ENCODE measurements around the gene LRRC43.
A peak's percentile ranks its signal among the peaks of the same experiment; 100 is the strongest.

LRRC43 gene

DNA sequence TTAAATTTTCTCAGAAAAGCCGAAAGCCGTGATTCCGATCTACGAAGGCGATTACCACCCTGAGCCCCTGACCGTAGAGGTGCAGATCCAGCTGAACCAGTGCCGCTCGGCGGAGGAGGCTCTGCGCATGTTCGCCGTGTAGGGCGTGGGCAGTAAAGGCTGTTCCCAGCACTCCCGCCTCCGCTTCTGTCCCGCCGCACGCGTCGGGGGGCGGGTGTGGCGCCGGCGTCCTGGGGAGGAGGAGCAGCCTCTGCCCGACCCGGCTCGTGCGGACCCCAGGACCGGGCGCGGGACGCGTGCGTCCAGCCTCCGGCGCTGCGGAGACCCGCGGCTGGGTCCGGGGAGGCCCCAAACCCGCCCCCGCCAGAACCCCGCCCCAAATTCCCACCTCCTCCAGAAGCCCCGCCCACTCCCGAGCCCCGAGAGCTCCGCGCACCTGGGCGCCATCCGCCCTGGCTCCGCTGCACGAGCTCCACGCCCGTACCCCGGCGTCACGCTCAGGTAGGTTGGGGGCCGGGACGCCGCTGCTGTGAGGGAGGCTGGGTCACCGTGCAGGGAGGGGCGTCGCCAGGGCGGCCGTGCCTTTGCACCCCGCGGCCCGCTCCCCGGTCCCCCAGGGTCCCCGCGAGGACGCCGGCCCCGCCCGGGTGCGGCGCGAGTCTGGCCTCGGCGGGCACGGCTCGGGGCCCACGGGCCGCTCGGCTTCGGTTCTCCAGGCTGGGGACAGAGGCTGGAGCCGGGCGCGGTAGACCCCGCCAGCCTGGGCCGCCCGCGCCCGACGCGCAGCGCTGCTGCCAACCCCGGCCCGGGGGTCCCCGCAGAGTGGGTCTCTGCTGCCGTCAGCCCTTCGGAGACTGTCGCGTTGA lies 20.6 kb downstream of the LRRC43 start, which contains the start of gene B3GNT4:
Gene B3GNT4 (plus strand): TSS at position 409 of the 866 bp plus-strand sequence. CDS start 910 bp downstream, outside the sequence.
- Histone ChIP-seq H3K9me3 (no peaks in the 10 kb centered on the region), H3K4me3 (peak within 1 kb of the TSS; percentile 46 to 53), H3K36me3 (peaks cover 10 to 22% (median 17%) of the 10 kb centered on the region in 3 donors), H3K27me3 (peaks cover 2 to 68% of the 10 kb centered on the region in 2 donors), H3K27ac (no peak within 1 kb of the TSS), H3K4me1 (peaks cover 0 to 27% (median 20%) of the 10 kb centered on the region in 4 donors)
- TF ChIP-seq, protein P1, sequence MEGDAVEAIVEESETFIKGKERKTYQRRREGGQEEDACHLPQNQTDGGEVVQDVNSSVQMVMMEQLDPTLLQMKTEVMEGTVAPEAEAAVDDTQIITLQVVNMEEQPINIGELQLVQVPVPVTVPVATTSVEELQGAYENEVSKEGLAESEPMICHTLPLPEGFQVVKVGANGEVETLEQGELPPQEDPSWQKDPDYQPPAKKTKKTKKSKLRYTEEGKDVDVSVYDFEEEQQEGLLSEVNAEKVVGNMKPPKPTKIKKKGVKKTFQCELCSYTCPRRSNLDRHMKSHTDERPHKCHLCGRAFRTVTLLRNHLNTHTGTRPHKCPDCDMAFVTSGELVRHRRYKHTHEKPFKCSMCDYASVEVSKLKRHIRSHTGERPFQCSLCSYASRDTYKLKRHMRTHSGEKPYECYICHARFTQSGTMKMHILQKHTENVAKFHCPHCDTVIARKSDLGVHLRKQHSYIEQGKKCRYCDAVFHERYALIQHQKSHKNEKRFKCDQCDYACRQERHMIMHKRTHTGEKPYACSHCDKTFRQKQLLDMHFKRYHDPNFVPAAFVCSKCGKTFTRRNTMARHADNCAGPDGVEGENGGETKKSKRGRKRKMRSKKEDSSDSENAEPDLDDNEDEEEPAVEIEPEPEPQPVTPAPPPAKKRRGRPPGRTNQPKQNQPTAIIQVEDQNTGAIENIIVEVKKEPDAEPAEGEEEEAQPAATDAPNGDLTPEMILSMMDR (IDR thresholded peaks at IDR 0.05): no peak
- DNase-seq: peak; percentile 18 to 68
- intact Hi-C loops (cut with DNase I; ENCODE audit: low total_unique reads): no loop called here

DNA sequence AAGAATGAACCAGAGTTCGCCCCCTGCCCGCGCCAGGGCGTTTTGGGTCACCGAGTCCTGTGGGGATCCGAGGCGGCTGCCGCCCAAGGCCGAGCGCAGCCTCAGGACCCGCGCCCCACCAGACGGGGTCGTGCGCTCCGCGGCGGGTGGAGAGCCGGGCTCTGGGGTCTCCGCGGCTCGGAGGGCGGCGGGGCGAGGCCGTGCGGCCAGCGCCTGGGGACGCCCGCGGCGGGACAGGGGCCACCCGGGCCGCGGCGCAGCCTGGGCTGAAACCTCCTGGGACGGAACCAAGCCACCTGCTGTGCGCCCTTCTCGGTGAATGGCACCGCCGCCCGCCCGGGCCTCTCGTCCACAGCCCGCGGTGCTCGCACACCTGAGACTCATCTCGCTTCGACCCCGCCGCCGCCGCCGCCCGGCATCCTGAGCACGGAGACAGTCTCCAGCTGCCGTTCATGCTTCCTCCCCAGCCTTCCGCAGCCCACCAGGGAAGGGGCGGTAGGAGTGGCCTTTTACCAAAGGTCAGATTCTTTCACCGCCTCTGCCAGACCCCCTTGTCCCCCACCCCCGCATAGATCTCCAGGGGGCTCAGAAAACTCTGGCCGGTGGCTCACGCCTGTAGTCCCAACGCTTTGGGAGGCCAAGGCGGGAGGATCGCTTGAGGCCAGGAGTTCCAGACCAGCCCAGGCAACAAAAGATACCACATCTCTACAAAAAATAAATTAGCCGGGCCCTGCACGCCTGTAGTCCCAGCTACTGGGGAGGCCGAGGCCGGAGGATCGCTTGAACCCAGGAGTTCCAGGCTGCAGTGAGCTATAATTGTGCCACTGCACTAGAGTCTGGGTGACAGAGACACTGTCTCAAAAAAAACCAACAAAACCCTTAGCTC lies 21.5 kb downstream of the LRRC43 start:
- H3K4me3 ChIP-seq: peak overlapping the region; percentile 46 to 53
- DNase-seq: peak in 1 of 2 donors; percentile 57
- no peaks in the 10 kb centered on the region for H3K9me3 ChIP-seq
- peaks cover 0 to 27% (median 20%) of the 10 kb centered on the region in 4 donors for H3K4me1 ChIP-seq
- peaks cover 18 to 31% (median 22%) of the 10 kb centered on the region in 3 donors for H3K36me3 ChIP-seq
- TF ChIP-seq, protein P1 (IDR thresholded peaks at IDR 0.05): no peak
- intact Hi-C loops (cut with DNase I; ENCODE audit: low total_unique reads): no loop called here
- peaks cover 2 to 61% of the 10 kb centered on the region in 2 donors for H3K27me3 ChIP-seq
- H3K27ac ChIP-seq: no peak overlapping the region

DNA sequence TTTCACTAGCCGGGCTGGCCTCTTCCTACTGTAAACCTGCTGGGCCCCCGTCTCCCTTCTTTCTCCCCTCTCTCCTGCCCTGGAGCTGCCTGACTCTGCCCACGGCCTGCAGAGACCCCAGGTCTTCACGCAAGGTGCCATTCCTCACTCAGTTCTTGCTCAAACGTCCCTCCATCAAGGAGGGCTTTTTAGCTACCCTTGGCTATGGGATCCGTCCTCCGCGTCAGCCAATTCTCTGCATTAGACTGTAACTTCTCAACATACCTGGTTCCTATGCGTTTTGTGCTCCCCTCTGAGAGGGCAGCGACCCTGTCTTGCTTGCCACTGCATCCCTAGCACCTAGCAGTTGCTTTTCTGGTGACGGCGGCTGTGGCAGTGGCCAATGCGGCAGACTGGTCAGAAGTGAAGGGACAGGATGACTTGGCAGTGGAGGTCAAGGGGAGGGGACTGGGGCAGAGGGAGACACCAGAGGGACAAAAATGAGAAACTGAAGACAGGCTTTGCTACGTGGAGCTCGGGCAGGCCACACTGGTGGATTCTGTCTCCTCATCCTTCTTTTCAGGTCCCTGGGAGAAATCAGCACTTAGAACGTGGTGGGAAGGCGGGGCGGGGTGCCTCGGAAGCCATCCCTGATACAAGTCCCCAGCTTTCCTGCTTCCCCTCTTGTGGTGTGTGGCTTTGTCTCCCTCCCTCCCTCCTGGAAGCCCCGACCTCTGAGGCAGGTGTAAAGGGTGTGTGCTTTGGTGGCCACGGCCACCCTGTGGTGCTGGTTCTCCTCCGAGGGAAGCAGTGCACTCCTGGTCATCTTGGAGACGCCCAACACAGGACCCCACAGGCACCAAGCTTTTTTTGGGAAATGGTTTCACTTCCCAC lies 22.4 kb downstream of the LRRC43 start:
- DNase-seq: peak in 1 of 2 donors; percentile 51
- peaks cover 0 to 27% (median 20%) of the 10 kb centered on the region in 4 donors for H3K4me1 ChIP-seq

DNA sequence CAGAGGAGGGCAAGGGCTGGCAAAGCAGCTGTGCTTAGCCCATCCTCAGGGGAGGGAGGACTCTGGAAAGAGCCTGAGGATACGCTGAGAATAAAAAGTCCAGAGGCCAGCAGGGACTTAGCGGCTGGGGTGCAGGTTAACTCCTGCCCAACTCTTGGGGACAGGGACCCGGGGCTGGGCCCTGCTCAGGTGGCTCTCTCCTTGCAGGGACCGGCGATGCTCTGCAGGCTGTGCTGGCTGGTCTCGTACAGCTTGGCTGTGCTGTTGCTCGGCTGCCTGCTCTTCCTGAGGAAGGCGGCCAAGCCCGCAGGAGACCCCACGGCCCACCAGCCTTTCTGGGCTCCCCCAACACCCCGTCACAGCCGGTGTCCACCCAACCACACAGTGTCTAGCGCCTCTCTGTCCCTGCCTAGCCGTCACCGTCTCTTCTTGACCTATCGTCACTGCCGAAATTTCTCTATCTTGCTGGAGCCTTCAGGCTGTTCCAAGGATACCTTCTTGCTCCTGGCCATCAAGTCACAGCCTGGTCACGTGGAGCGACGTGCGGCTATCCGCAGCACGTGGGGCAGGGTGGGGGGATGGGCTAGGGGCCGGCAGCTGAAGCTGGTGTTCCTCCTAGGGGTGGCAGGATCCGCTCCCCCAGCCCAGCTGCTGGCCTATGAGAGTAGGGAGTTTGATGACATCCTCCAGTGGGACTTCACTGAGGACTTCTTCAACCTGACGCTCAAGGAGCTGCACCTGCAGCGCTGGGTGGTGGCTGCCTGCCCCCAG lies 23.4 kb downstream of the LRRC43 start:
- Histone ChIP-seq H3K27me3 (peaks cover 2 to 42% of the 10 kb centered on the region in 2 donors), H3K27ac (no peak overlapping the region), H3K36me3 (peaks cover 36 to 50% (median 40%) of the 10 kb centered on the region in 3 donors), H3K9me3 (no peaks in the 10 kb centered on the region), H3K4me1 (peaks cover 0 to 27% (median 20%) of the 10 kb centered on the region in 4 donors), H3K4me3 (no peak overlapping the region)
- intact Hi-C loops (cut with DNase I; ENCODE audit: low total_unique reads): no loop called here
- DNase-seq: peak in 1 of 2 donors; percentile 64
- TF ChIP-seq, protein P1 (IDR thresholded peaks at IDR 0.05): no peak

More for the DNA sequence above, 22.4 kb downstream of the LRRC43 start:
- Histone ChIP-seq H3K27me3 (peaks cover 2 to 52% of the 10 kb centered on the region in 2 donors), H3K4me3 (no peak overlapping the region), H3K9me3 (no peaks in the 10 kb centered on the region), H3K36me3 (peaks cover 26 to 40% (median 31%) of the 10 kb centered on the region in 3 donors), H3K27ac (no peak overlapping the region)
- TF ChIP-seq, protein P1 (IDR thresholded peaks at IDR 0.05): no peak
- intact Hi-C loops (cut with DNase I; ENCODE audit: low total_unique reads): no loop called here

Data from tibial artery (tissue), 4 donors.